Chondrocyte (in vitro differentiated cells): Measurements from ENCODE around the gene EPC2. TPM values are rescaled to one million over a fixed set of nuclear protein-coding genes. Genes with fewer than 3 reads are reported as not detected.

Experiments
- DNase-seq: peaks from one replicate; pipeline ENCODE4 v3.0.0; 2021; ENCODE audit warnings: mixed read lengths, low spot score
- H3K27ac Mint-ChIP-seq: one replicate; pipeline ENCODE4 v1.8.0; 2021; ENCODE audit warnings: mild to moderate bottlenecking, moderate library complexity, mixed read lengths; ENCODE audit not compliant: unreplicated experiment
- H3K27me3 Mint-ChIP-seq: 2 replicates; pipeline ENCODE4 v1.8.0; 2021; ENCODE audit warnings: low read depth, mixed read lengths
- H3K36me3 Mint-ChIP-seq: 2 replicates; pipeline ENCODE4 v1.8.0; 2021; ENCODE audit warnings: low read depth, mixed read lengths
- H3K4me1 Mint-ChIP-seq: 2 replicates; pipeline ENCODE4 v1.8.0; 2021; ENCODE audit warnings: low read depth, mild to moderate bottlenecking, mixed read lengths
- H3K4me3 Mint-ChIP-seq: one replicate; pipeline ENCODE4 v1.8.0; 2021; ENCODE audit warnings: mild to moderate bottlenecking, moderate library complexity, mixed read lengths; ENCODE audit not compliant: unreplicated experiment
- H3K9me3 Mint-ChIP-seq: 2 replicates; pipeline ENCODE4 v1.8.0; 2021; ENCODE audit warnings: low read depth, mixed read lengths
- CTCF ChIP-seq: fragments of 200-600 bp; sonication (generic); IDR thresholded peaks from 2 replicates; pipeline ENCODE4 v1.5.0; 2021; ENCODE audit warnings: antibody characterized with exemption, mild to moderate bottlenecking, moderate library complexity
- total RNA-seq: library from RNA; stranded (reverse); gene quantifications from 3 replicates; pipeline ENCODE4 v1.2.1, GENCODE V29; 2021

The EPC2 gene
- total RNA-seq, 1 donor from 2014 or later: 23.8 TPM

GRCh38 chr2:148640767-148641166 lies 3.8 kb upstream of the EPC2 start:
- Mint-ChIP-seq H3K27me3 (no peaks in the 10 kb centered on the region), H3K4me1 (peaks cover 12% of the 10 kb centered on the region), H3K4me3 (no peak overlapping the region), H3K9me3 (no peaks in the 10 kb centered on the region), H3K36me3 (no peaks in the 10 kb centered on the region), H3K27ac (no peak overlapping the region)
- peak; percentile 43 for TF ChIP-seq CTCF
- no peak for DNase-seq

- H3K9me3 Mint-ChIP-seq: no peaks in the 10 kb centered on the region
- no peak overlapping the region for H3K4me3 Mint-ChIP-seq
- TF ChIP-seq CTCF: no peak
- H3K36me3 Mint-ChIP-seq: no peaks in the 10 kb centered on the region
- peaks cover 15% of the 10 kb centered on the region for H3K4me1 Mint-ChIP-seq
- H3K27me3 Mint-ChIP-seq: no peaks in the 10 kb centered on the region
- DNase-seq: no peak
- no peak overlapping the region for H3K27ac Mint-ChIP-seq
These were observed 2.3 kb upstream of the EPC2 start for GRCh38 chr2:148642112-148642744.

- no peak for TF ChIP-seq CTCF
- Mint-ChIP-seq H3K9me3 (no peaks in the 10 kb centered on the region), H3K27ac (no peak overlapping the region), H3K27me3 (no peaks in the 10 kb centered on the region), H3K36me3 (no peaks in the 10 kb centered on the region), H3K4me1 (peaks cover 18% of the 10 kb centered on the region), H3K4me3 (no peak overlapping the region)
- no peak for DNase-seq
These were observed 1.6 kb upstream of the EPC2 start for GRCh38 chr2:148642891-148643416.

- Mint-ChIP-seq H3K27ac (no peak overlapping the region), H3K27me3 (no peaks in the 10 kb centered on the region), H3K36me3 (no peaks in the 10 kb centered on the region), H3K4me1 (peaks cover 20% of the 10 kb centered on the region), H3K9me3 (no peaks in the 10 kb centered on the region), H3K4me3 (peak overlapping the region; percentile 72)
- no peak for DNase-seq
- TF ChIP-seq CTCF: no peak
These were observed 1.1 kb upstream of the EPC2 start for GRCh38 chr2:148643421-148643820.

- TF ChIP-seq CTCF: peak; percentile 55
- H3K4me1 Mint-ChIP-seq: peaks cover 27% of the 10 kb centered on the region
- H3K36me3 Mint-ChIP-seq: no peaks in the 10 kb centered on the region
- DNase-seq: peak; percentile 98
- H3K9me3 Mint-ChIP-seq: no peaks in the 10 kb centered on the region
- H3K27me3 Mint-ChIP-seq: no peaks in the 10 kb centered on the region
- H3K4me3 Mint-ChIP-seq: peak overlapping the region; percentile 78
- H3K27ac Mint-ChIP-seq: peak overlapping the region; percentile 99
These were observed 460 bp downstream of the EPC2 start for GRCh38 chr2:148644883-148645538.
